ENCODE measurements around the gene SCML2.
A peak's percentile ranks its signal among the peaks of the same experiment; 100 is the strongest.

SCML2 gene

GRCh38 chrX:18294893-18295292, 59.6 kb downstream of the SCML2 start:
- no peak for TF ChIP-seq CTCF (IDR thresholded peaks at IDR 0.05; ENCODE audit: low read depth, low read length)
- no peak overlapping the region for H3K4me3 ChIP-seq (ENCODE audit: low read depth, low read length)
- DNase-seq (ENCODE audit: low read depth, low spot score), result no peak
- in situ Hi-C loops (cut with HindIII; ENCODE audit: low sequenced_read_pairs), result no loop called here

- in situ Hi-C loops (cut with HindIII; ENCODE audit: low sequenced_read_pairs), result no loop called here
- no peak for TF ChIP-seq CTCF (IDR thresholded peaks at IDR 0.05; ENCODE audit: low read depth, low read length)
- H3K4me3 ChIP-seq (ENCODE audit: low read depth, low read length), result no peak overlapping the region
- DNase-seq (ENCODE audit: low read depth, low spot score), result peak; percentile 32
Observed at GRCh38 chrX:18291006-18291545, 63.4 kb downstream of the SCML2 start.

- no peak overlapping the region for H3K4me3 ChIP-seq (ENCODE audit: low read depth, low read length)
- no peak for DNase-seq (ENCODE audit: low read depth, low spot score)
- in situ Hi-C loops (cut with HindIII; ENCODE audit: low sequenced_read_pairs), result no loop called here
- TF ChIP-seq CTCF (IDR thresholded peaks at IDR 0.05; ENCODE audit: low read depth, low read length), result no peak
Observed at GRCh38 chrX:18290200-18290599, 64.3 kb downstream of the SCML2 start.

GRCh38 chrX:18288716-18289115, 65.8 kb downstream of the SCML2 start:
- no peak for TF ChIP-seq CTCF (IDR thresholded peaks at IDR 0.05; ENCODE audit: low read depth, low read length)
- H3K4me3 ChIP-seq (ENCODE audit: low read depth, low read length), result no peak overlapping the region
- DNase-seq (ENCODE audit: low read depth, low spot score), result no peak
- in situ Hi-C loops (cut with HindIII; ENCODE audit: low sequenced_read_pairs), result no loop called here

- TF ChIP-seq CTCF (IDR thresholded peaks at IDR 0.05; ENCODE audit: low read depth, low read length), result no peak
- in situ Hi-C loops (cut with HindIII; ENCODE audit: low sequenced_read_pairs), result no loop called here
- no peak overlapping the region for H3K4me3 ChIP-seq (ENCODE audit: low read depth, low read length)
- no peak for DNase-seq (ENCODE audit: low read depth, low spot score)
Observed at GRCh38 chrX:18286322-18286831, 68.1 kb downstream of the SCML2 start.

GRCh38 chrX:18278449-18278848, 76.0 kb downstream of the SCML2 start:
- no peak overlapping the region for H3K4me3 ChIP-seq (ENCODE audit: low read depth, low read length)
- DNase-seq (ENCODE audit: low read depth, low spot score), result no peak
- in situ Hi-C loops (cut with HindIII; ENCODE audit: low sequenced_read_pairs), result no loop called here
- no peak for TF ChIP-seq CTCF (IDR thresholded peaks at IDR 0.05; ENCODE audit: low read depth, low read length)
